AG04450 (cell line): ENCODE data around the gene NME7. TPM values are rescaled to one million over a fixed set of nuclear protein-coding genes. Genes with fewer than 3 reads are reported as not detected.

Experiments
- CTCF ChIA-PET: fragments of 300-600, 350-600 bp; formaldehyde crosslinking; extraction: SDS; loops from one replicate; lab custom pipeline; 2022; ENCODE audit warnings: antibody characterized with exemption, inconsistent platforms; lab: Charles Lee
- POLR2A ChIA-PET: fragments of 350-600 bp; formaldehyde crosslinking; extraction: SDS; loops from one replicate; lab custom pipeline; 2021; ENCODE audit warnings: antibody characterized with exemption, inconsistent platforms; lab: Yijun Ruan, JAX
- DNase-seq: peaks from one replicate; pipeline ENCODE4 v3.0.0-alpha.2; 2011; ENCODE audit warnings: low read depth, low spot score
- H3K27ac ChIP-seq: one replicate; pipeline ENCODE4 v1.5.1; 2012; ENCODE audit warnings: low read depth, low read length, control low read depth
- H3K27me3 ChIP-seq: one replicate; pipeline ENCODE4 v1.6.0; 2012; ENCODE audit warnings: low read length; ENCODE audit not compliant: control insufficient read depth, insufficient read depth
- H3K4me3 ChIP-seq: 2 replicates; pipeline ENCODE4 v1.5.1; 2011; ENCODE audit warnings: mild to moderate bottlenecking, low read depth, low read length, control low read depth
- H3K9me3 ChIP-seq: 2 replicates; pipeline ENCODE4 v1.5.1; 2012; ENCODE audit warnings: low read length; ENCODE audit not compliant: control insufficient read depth, insufficient read depth
- CTCF ChIP-seq: IDR thresholded peaks from 2 replicates; pipeline ENCODE4 v1.5.1; 2011; ENCODE audit warnings: low read depth, low read length, control low read depth, inconsistent platforms
- polyA plus RNA-seq: library from polyadenylated mRNA; depleted of rRNA; stranded (reverse); fragments of >200 nt; gene quantifications from 2 replicates; pipeline ENCODE4 v1.2.3, GENCODE V29; 2011

NME7 gene
- polyA plus RNA-seq, 1 experiment = 27.3 TPM

- ChIA-PET CTCF (interaction anchor here (1.0 kb wide), 1 partner anchor 75 kb away, joined by 3 read pairs; no protein-coding TSS in a partner anchor), POLR2A (no interaction called here)
Observed at GRCh38 chr1:169214598-169214997, 153.0 kb downstream of the NME7 start.

GRCh38 chr1:169212088-169212487 is 155.5 kb downstream of the NME7 start:
- no peaks in the 10 kb centered on the region; the same call in 1 of the 2 replicates for H3K9me3 ChIP-seq
- CTCF ChIA-PET = no interaction called here
- H3K27ac ChIP-seq = no peak overlapping the region
- POLR2A ChIA-PET = no interaction called here
- H3K4me3 ChIP-seq = no peak overlapping the region
- H3K27me3 ChIP-seq = no peaks in the 10 kb centered on the region
- DNase-seq = no peak
- TF ChIP-seq CTCF = no peak

More at GRCh38 chr1:169214598-169214997, 153.0 kb downstream of the NME7 start:
- no peak overlapping the region for H3K27ac ChIP-seq
- H3K9me3 ChIP-seq = no peaks in the 10 kb centered on the region; the same call in 1 of the 2 replicates
- no peak for TF ChIP-seq CTCF
- no peak for DNase-seq
- H3K27me3 ChIP-seq = no peaks in the 10 kb centered on the region
- no peak overlapping the region for H3K4me3 ChIP-seq

- Histone ChIP-seq H3K4me3 (no peak overlapping the region), H3K27me3 (no peaks in the 10 kb centered on the region), H3K27ac (no peak overlapping the region), H3K9me3 (no peaks in the 10 kb centered on the region)
- ChIA-PET CTCF (no interaction called here), POLR2A (no interaction called here)
- DNase-seq = no peak
- TF ChIP-seq CTCF = no peak
Observed at GRCh38 chr1:169207797-169208520, 159.6 kb downstream of the NME7 start.

- CTCF ChIA-PET = no interaction called here
- DNase-seq = no peak
Observed at GRCh38 chr1:169204157-169204556, 163.4 kb downstream of the NME7 start.

More at GRCh38 chr1:169204157-169204556, 163.4 kb downstream of the NME7 start:
- Histone ChIP-seq H3K9me3 (no peaks in the 10 kb centered on the region), H3K4me3 (no peak overlapping the region), H3K27me3 (no peaks in the 10 kb centered on the region), H3K27ac (no peak overlapping the region)
- POLR2A ChIA-PET = no interaction called here
- no peak for TF ChIP-seq CTCF
